ENCODE results near the gene LGALS13.

GRCh38 chr19:39613597-39613996 is 11.3 kb downstream of the LGALS13 start:
- TF ChIP-seq CTCF (IDR thresholded peaks at IDR 0.05; ENCODE audit: low read depth, low read length) (no peak), EZH2phosphoT487 (IDR thresholded peaks at IDR 0.05; ENCODE audit: low read depth) (no peak)

Measured in OCI-LY3 (cell line).